ENCODE data around the gene ONECUT3. TPM values are rescaled to one million over a fixed set of nuclear protein-coding genes. Genes with fewer than 3 reads are reported as not detected.

ONECUT3 gene
- total and polyA plus RNA-seq, 2 donors from 2014 or later = not detected

DNA sequence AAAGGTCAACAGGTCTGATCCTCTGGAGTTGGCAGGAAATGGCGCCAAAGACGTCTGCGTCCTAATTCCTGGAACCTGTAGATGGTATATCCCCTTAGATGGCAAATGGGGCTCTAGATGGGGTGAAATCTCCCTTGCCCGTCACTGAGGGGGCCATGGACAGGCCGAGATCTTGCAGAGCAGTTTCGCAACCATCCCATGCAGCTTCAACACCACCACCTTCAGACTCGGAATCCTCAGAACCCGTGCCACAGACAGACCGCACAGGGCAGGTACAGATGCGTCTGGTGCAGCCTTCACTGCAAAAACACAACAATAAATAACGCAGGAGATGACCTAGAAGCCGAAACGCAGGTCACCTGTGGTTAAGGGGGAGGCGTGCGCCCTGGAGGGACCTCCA, 77.3 kb downstream of the ONECUT3 start:
- Histone ChIP-seq H3K9ac (ENCODE audit: low read length in 3 of 3) (no peak overlapping the region), H3K36me3 (ENCODE audit: control insufficient read depth in 2 of 3, insufficient read depth in 3 of 3, low read length in 3 of 3) (peaks cover 0 to 5% (median 3%) of the 10 kb centered on the region in 3 donors), H3K4me3 (ENCODE audit: low read length in 3 of 3) (no peak overlapping the region), H3K4me1 (ENCODE audit: control insufficient read depth in 2 of 3, insufficient read depth in 2 of 3, low read depth in 1 of 3, low read length in 3 of 3) (peaks cover 0 to 8% (median 8%) of the 10 kb centered on the region in 3 donors), H3K27ac (ENCODE audit: low read depth in 2 of 2, low read length in 2 of 2) (no peak overlapping the region), H3K27me3 (ENCODE audit: control insufficient read depth, insufficient read depth, low read length) (no peaks in the 10 kb centered on the region), H3K9me3 (ENCODE audit: control insufficient read depth in 2 of 3, insufficient read depth in 1 of 3, low read length in 3 of 3) (no peaks in the 10 kb centered on the region)
- DNase-seq (no peak), FAIRE-seq (no peak)
- intact Hi-C loops (cut with DNase I) = no loop called here
- TF ChIP-seq CTCF (IDR thresholded peaks at IDR 0.05; ENCODE audit: borderline replicate concordance, extremely low read depth, insufficient read depth) = no peak

Small RNA genes within 50 kb of the gene (microRNA-seq; reads per million reads assigned to microRNA genes)
- gene MIR1909 = not detected

Other genes with a start within 250 kb of the ONECUT3 start
- gene ADAMTSL5, start 240.5 kb upstream of the ONECUT3 start, total RNA-seq = 4.6 TPM
- gene ADAMTSL5, start 240.5 kb upstream of the ONECUT3 start, polyA plus RNA-seq (ENCODE audit: insufficient read depth, low read depth, low replicate concordance) = 1.4 TPM
- not detected for gene PLK5, start 229.4 kb upstream of the ONECUT3 start, total RNA-seq
- gene PLK5, start 229.4 kb upstream of the ONECUT3 start, polyA plus RNA-seq (ENCODE audit: insufficient read depth, low read depth, low replicate concordance) = not detected
- gene MEX3D, start 185.2 kb upstream of the ONECUT3 start, total RNA-seq = 19.3 TPM
- gene MEX3D, start 185.2 kb upstream of the ONECUT3 start, polyA plus RNA-seq (ENCODE audit: insufficient read depth, low read depth, low replicate concordance) = 5.4 TPM
- gene MBD3, start 160.6 kb upstream of the ONECUT3 start, total RNA-seq = 62.5 TPM
- 76.1 TPM for gene MBD3, start 160.6 kb upstream of the ONECUT3 start, polyA plus RNA-seq (ENCODE audit: insufficient read depth, low read depth, low replicate concordance)
- gene UQCR11, start 148.0 kb upstream of the ONECUT3 start, total RNA-seq = 200 TPM
- 777 TPM for gene UQCR11, start 148.0 kb upstream of the ONECUT3 start, polyA plus RNA-seq (ENCODE audit: insufficient read depth, low read depth, low replicate concordance)
- gene TCF3, start 100.9 kb upstream of the ONECUT3 start, total RNA-seq = 50.2 TPM
- 20.3 TPM for gene TCF3, start 100.9 kb upstream of the ONECUT3 start, polyA plus RNA-seq (ENCODE audit: insufficient read depth, low read depth, low replicate concordance)
- 3.6 TPM for gene ATP8B3, start 58.8 kb downstream of the ONECUT3 start, total RNA-seq
- 0.24 TPM for gene ATP8B3, start 58.8 kb downstream of the ONECUT3 start, polyA plus RNA-seq (ENCODE audit: insufficient read depth, low read depth, low replicate concordance)
- 36.8 TPM for gene REXO1, start 95.0 kb downstream of the ONECUT3 start, total RNA-seq
- gene REXO1, start 95.0 kb downstream of the ONECUT3 start, polyA plus RNA-seq (ENCODE audit: insufficient read depth, low read depth, low replicate concordance) = 12.1 TPM
- gene KLF16, start 110.1 kb downstream of the ONECUT3 start, total RNA-seq = 22.2 TPM
- 10.4 TPM for gene KLF16, start 110.1 kb downstream of the ONECUT3 start, polyA plus RNA-seq (ENCODE audit: insufficient read depth, low read depth, low replicate concordance)
- 63.8 TPM for gene ABHD17A, start 132.0 kb downstream of the ONECUT3 start, total RNA-seq
- gene ABHD17A, start 132.0 kb downstream of the ONECUT3 start, polyA plus RNA-seq (ENCODE audit: insufficient read depth, low read depth, low replicate concordance) = 65.1 TPM
- 10.3 TPM for gene ADAT3, start 151.9 kb downstream of the ONECUT3 start, total RNA-seq
- 6.1 TPM for gene ADAT3, start 151.9 kb downstream of the ONECUT3 start, polyA plus RNA-seq (ENCODE audit: insufficient read depth, low read depth, low replicate concordance)
- 90.1 TPM for gene SCAMP4, start 151.9 kb downstream of the ONECUT3 start, total RNA-seq
- gene SCAMP4, start 151.9 kb downstream of the ONECUT3 start, polyA plus RNA-seq (ENCODE audit: insufficient read depth, low read depth, low replicate concordance) = 49.5 TPM
- gene CSNK1G2, start 187.7 kb downstream of the ONECUT3 start, total RNA-seq = 66.2 TPM
- gene CSNK1G2, start 187.7 kb downstream of the ONECUT3 start, polyA plus RNA-seq (ENCODE audit: insufficient read depth, low read depth, low replicate concordance) = 33.1 TPM